ENCODE measurements around the gene RBCK1.
"Not testable (repeated sequence)": the region's sequence is repeated elsewhere in the genome, so short reads cannot be mapped to it uniquely, and the experiment has no call there.

Gene RBCK1

GRCh38 chr20:432677-433299 lies 24.7 kb downstream of the RBCK1 start:
- no peak for DNase-seq (ENCODE audit: low read depth, low spot score)
- H3K27ac ChIP-seq, result peak overlapping the region; percentile 59

GRCh38 chr20:433300-433975 lies 25.3 kb downstream of the RBCK1 start:
- H3K27ac ChIP-seq, result peak overlapping the region; percentile 59
- DNase-seq (ENCODE audit: low read depth, low spot score), result peak; percentile 6

- H3K27ac ChIP-seq, result peak overlapping the region; percentile 59
- no peak for DNase-seq (ENCODE audit: low read depth, low spot score)
These were observed 26.1 kb downstream of the RBCK1 start for GRCh38 chr20:434221-434620.

- H3K27ac ChIP-seq, result peak overlapping the region; percentile 59
- DNase-seq (ENCODE audit: low read depth, low spot score), result no peak
These were observed 26.7 kb downstream of the RBCK1 start for GRCh38 chr20:434661-435419.

GRCh38 chr20:435558-435957 lies 27.5 kb downstream of the RBCK1 start:
- no peak for DNase-seq (ENCODE audit: low read depth, low spot score)
- peak overlapping the region; percentile 59 for H3K27ac ChIP-seq

DNA sequence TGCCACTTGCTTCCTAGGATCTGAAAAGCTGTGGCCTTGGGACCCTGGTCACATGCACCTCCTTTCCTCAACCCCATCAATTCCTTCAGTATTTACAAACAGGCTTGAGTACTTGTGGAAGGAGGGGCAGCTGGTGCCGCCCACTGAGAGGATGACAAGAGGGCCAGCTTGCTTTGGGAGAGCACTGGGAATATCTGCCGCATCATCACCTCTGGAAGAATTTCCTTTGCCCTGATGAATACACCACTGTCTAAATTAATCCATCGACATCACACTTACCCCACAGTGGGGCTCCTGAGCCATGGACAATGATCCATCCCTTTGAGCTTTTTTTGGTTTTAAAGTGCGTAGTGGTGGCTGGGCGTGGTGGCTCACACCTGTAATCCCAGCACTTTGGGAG lies 28.4 kb downstream of the RBCK1 start:
- H3K27ac ChIP-seq, result peak overlapping the region; percentile 59
- no peak for DNase-seq (ENCODE audit: low read depth, low spot score)

GRCh38 chr20:437787-438486 lies 29.8 kb downstream of the RBCK1 start:
- DNase-seq (ENCODE audit: low read depth, low spot score), result no peak
- no peak overlapping the region for H3K27ac ChIP-seq

- no peak overlapping the region for H3K27ac ChIP-seq
- no peak for DNase-seq (ENCODE audit: low read depth, low spot score)
These were observed 30.7 kb downstream of the RBCK1 start for GRCh38 chr20:438571-439469.

GRCh38 chr20:440148-440547 lies 32.0 kb downstream of the RBCK1 start:
- H3K27ac ChIP-seq, result no peak overlapping the region
- no peak for DNase-seq (ENCODE audit: low read depth, low spot score)

GRCh38 chr20:440636-441035 lies 32.5 kb downstream of the RBCK1 start:
- no peak for DNase-seq (ENCODE audit: low read depth, low spot score)
- H3K27ac ChIP-seq, result no peak overlapping the region

- no peak for DNase-seq (ENCODE audit: low read depth, low spot score)
- no peak overlapping the region for H3K27ac ChIP-seq
These were observed 35.2 kb downstream of the RBCK1 start for GRCh38 chr20:443223-443775.

DNA sequence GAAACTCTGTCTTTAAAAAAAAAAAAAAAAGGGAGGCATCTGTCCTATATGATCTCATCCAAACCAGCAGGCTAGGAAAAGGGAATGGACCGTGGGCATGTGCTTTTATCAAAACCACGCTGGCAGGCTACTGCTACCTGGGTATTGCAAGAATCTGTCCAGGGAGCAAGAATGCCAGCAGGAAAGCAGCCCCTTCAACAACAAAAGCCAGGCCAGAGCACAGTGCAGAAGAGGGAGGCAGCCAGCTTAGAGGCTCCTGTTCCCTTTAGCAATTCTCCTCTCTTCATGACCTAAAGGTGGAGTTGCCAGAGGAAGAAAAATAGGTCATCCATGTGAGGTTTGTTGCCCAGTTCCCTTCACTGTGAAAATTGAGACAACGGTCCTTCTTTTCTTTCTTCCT lies 36.0 kb downstream of the RBCK1 start:
- DNase-seq (ENCODE audit: low read depth, low spot score), result no peak
- H3K27ac ChIP-seq, result no peak overlapping the region

GRCh38 chr20:444862-445426 lies 36.8 kb downstream of the RBCK1 start:
- no peak for DNase-seq (ENCODE audit: low read depth, low spot score)
- peak overlapping the region; percentile 7 for H3K27ac ChIP-seq

DNA sequence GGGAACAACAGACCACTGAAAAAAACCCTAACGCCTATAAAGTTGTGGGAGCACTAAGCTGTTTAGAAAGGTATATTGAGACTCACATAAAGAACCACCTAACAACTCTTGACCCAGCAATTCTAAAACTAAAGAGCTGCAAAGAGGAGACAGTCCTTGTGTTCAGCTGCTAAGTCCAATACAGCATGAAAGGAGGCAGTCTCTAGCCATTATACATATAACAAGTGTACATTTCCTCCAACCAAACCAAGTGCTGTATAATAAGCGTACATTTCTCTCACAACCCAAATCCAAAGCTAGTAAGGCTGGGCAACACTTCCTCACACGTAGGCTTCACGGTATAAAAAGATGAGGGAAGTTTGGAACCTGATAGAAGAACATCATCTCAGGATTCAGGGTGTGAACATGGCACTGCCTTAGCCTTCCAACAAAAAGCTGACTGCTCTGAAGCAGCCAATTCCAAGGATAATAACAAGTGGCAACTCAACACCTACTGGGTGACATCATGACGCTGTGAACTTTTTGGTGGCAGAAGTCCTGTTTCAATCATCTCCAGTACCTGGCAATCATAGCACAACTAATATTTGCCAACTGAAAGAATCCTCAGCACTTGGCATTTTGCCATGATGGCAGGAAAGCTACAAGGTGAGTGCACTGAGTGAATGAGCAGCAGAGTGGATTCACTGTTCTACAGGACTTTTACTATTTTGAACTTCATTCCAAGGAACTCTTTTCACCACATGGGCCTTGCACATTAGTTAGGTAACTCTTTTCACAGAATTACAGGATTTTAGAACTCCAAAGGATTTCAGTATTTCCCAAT lies 37.6 kb downstream of the RBCK1 start:
- peak overlapping the region; percentile 7 for H3K27ac ChIP-seq
- DNase-seq (ENCODE audit: low read depth, low spot score), result no peak

- not testable (repeated sequence) for DNase-seq (ENCODE audit: low read depth, low spot score); H3K27ac ChIP-seq
These were observed 43.9 kb downstream of the RBCK1 start for GRCh38 chr20:452021-452420.

DNA sequence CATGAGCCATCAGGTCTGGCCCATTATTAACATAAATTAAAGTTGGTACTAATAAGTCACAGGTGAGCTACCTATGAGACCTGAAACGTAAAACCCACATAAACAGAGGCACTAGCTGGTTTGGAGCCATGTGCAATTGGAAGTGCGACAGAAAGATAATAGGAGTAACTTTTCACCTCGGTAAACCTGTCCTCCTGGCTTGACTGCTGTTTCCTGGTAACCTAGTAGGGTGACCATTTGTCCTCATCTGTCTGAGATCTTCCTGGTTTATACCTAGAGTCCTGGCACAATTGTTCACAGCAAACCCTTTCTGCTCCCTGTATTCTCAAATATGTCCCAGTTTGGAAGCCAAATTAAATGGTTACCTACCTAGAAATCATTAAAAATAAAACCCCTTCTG lies 46.9 kb downstream of the RBCK1 start:
- DNase-seq (ENCODE audit: low read depth, low spot score), result no peak
- no peak overlapping the region for H3K27ac ChIP-seq

GRCh38 chr20:458776-459175 lies 50.7 kb downstream of the RBCK1 start:
- no peak for DNase-seq (ENCODE audit: low read depth, low spot score)
- no peak overlapping the region for H3K27ac ChIP-seq

DNA sequence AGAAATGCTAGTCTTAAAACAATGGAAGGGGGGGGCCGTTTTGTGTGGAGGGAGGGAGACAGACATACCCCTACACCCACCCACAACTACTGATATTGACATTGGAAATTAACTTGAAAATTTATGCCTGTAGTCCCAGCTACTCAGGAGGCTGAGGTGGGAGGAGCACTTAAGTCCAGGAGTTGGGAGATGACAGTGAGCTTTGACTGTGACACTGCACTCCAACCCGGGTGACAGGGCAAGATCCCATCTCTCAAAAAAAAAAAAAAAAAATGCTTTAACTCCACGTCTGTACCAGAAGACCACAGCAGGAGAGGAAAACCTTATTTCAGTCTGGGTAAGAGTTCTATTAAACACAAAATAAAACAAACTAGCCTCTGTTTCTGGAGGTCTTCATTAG lies 52.1 kb downstream of the RBCK1 start:
- DNase-seq (ENCODE audit: low read depth, low spot score), result no peak
- no peak overlapping the region for H3K27ac ChIP-seq

All from epithelial cell of prostate (primary cell).